Left lobe of liver (tissue), 2 donors: ENCODE results near the gene PDK2. TPM values are rescaled to one million over a fixed set of nuclear protein-coding genes. Genes with fewer than 3 reads are reported as not detected.
A peak's percentile ranks its signal among the peaks of the same experiment; 100 is the strongest.
"Not testable (repeated sequence)": the region's sequence is repeated elsewhere in the genome, so short reads cannot be mapped to it uniquely, and the experiment has no call there.

ENCODE experiments used
- ATAC-seq: fragments of 200-7000 bp; cut with Tn5 transposase; one replicate; pipeline ENCODE4 v1.9.1; 2020; ENCODE audit warnings: mild to moderate bottlenecking, moderate library complexity
- DNase-seq: peaks from one replicate; pipeline ENCODE4 v3.0.0-alpha.2; 2020; ENCODE audit warnings: low spot score
- total RNA-seq: library from RNA; stranded (reverse); gene quantifications from one replicate; pipeline ENCODE4 v1.2.1, GENCODE V29; 2021
- donor health status: DM: no; HTN: no; CAD: no; lungs with moderate emphysema.
- donor health status: DM: no; HTN: yes; CAD: no.

Gene PDK2
- total RNA-seq, 1 donor from 2014 or later: 52.0 TPM

- no peak for ATAC-seq
- DNase-seq: no peak
Observed at GRCh38 chr17:50057521-50057991, 37.6 kb upstream of the PDK2 start.

DNA sequence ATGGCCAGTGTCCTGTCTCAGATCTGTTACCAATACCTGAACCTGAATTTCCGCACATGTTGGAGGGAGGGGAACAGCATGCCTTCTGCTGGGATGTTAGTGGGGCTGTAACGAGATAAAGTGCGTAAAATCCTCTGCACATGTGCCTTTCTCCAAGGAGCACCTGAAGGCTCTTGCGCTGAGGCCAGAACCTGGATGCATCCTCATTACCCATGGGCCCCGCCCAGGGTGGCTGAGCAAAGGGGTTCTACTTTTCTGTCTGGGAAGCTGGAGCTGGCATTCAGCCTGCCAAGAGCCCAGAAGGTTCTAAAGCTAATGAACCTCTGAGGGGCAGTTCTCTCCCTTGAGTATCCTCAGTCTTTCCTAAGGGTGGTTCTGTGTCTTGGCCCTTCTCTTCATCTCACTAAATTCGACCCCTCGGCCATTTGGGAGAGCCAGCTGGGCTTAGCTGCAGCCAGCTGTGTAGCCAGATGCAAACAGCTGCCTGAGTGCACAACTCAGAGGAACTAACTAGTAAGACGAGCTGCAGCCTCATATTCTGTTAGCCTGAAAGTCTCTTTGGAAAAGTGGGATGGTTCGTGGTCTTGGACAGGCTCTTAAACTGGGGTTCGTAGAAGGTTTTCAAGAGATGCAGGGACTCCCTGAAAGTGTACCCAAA, 36.7 kb upstream of the PDK2 start:
- DNase-seq (no peak), ATAC-seq (no peak)

DNA sequence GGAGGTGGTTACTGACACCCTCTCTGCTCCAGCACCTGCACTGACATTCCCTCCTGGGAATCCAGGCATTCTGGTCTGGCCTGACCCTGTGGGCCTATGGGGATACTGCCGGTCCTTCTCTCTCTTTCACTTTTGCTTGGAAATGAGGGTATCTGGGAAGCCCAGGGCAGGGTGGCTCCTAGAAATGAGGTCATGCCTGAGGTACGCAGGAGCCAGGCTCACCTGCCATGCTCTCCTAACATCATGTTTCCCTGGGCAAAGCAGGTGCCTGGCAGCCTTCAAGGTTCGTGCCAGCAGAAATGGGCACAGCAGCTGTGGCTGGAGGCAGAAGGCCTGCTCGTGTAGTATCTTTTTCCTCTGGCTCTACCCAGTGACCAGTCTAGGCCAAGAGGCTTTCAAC, 35.9 kb upstream of the PDK2 start:
- DNase-seq (no peak), ATAC-seq (no peak)

- ATAC-seq (no peak), DNase-seq (no peak)
Observed at GRCh38 chr17:50059759-50060273, 35.3 kb upstream of the PDK2 start.

- peak; percentile 54 for DNase-seq
Observed at GRCh38 chr17:50060951-50061712, 34.0 kb upstream of the PDK2 start.

GRCh38 chr17:50061713-50062045, 33.5 kb upstream of the PDK2 start:
- DNase-seq, ATAC-seq: not testable (repeated sequence)

More at GRCh38 chr17:50060951-50061712, 34.0 kb upstream of the PDK2 start:
- peak; percentile 26 for ATAC-seq

GRCh38 chr17:50062293-50063243, 32.6 kb upstream of the PDK2 start:
- DNase-seq (no peak), ATAC-seq (peak; percentile 30)

DNA sequence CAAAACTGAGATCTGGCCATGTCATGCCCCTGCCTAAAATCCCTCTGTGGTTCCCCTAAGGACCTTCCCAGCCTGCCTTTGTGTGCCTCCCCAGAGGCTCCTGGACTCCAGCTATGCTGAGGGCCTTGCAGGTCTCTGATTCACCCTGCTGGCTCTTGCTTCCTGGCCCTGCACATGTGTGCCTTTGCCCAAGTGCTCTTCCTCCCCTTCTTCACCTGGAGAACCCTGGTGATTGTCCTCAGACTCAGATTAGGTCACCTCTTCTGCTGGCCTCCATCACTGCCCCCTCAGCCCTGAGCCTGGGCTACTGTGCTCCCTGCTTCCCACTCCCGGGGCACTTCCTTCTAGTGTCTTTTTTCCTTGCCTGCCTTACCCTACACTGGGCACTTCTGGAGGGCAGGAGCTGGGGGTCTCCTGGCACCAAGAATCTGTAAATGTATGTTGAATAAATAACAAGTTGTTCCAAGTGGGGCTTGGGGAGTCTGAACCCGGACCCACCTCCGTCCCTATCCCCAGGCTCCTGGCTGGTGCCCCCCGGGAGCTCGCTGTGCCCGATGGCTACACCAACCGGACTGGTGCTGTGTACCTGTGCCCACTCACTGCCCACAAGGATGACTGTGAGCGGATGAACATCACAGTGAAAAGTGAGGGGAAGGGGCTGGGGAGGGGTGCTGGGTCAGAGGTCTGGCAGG, 31.4 kb upstream of the PDK2 start:
- DNase-seq: no peak

GRCh38 chr17:50064253-50065001, 30.7 kb upstream of the PDK2 start:
- no peak for DNase-seq

More for the DNA sequence above, 31.4 kb upstream of the PDK2 start:
- no peak for ATAC-seq

GRCh38 chr17:50065056-50065455, 30.1 kb upstream of the PDK2 start:
- ATAC-seq: no peak
- DNase-seq: no peak

More at GRCh38 chr17:50064253-50065001, 30.7 kb upstream of the PDK2 start:
- ATAC-seq: peak; percentile 42

GRCh38 chr17:50066995-50067394, 28.2 kb upstream of the PDK2 start:
- no peak for ATAC-seq
- no peak for DNase-seq

- ATAC-seq: no peak
- no peak for DNase-seq
Observed at GRCh38 chr17:50067996-50068395, 27.2 kb upstream of the PDK2 start.

DNA sequence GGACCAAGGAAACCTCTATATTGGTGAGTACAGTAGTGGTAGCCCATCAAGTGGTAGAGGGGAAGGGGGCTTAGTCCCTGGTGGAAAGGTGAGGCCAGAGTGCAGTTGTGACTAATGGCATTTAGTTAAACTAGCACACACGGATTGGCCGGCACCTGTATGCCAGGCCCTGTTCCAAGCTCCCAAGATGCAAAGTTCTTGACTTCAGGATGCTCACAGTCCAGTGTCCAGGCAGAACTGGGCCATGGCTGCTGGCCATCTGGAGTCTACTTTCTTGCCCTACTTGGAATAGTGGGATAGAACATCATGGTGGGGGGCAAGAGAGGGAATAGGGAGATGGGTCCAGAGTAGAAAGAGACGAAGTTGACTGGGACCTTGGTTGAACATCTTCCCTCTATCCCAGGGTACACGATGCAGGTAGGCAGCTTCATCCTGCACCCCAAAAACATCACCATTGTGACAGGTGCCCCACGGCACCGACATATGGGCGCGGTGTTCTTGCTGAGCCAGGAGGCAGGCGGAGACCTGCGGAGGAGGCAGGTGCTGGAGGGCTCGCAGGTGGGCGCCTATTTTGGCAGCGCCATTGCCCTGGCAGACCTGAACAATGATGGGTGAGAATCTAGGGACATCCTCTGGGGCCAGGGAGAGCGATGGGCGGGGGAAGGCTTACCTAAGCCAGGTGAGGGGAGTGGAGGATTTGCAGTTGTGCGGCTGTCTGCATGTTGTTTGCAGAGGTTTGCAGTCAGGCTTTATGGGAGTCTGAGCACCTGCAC, 24.1 kb upstream of the PDK2 start:
- ATAC-seq: no peak
- no peak for DNase-seq

GRCh38 chr17:50071692-50072091, 23.5 kb upstream of the PDK2 start:
- ATAC-seq (no peak), DNase-seq (no peak)

GRCh38 chr17:50072130-50072529, 23.0 kb upstream of the PDK2 start:
- DNase-seq (no peak), ATAC-seq (no peak)

DNA sequence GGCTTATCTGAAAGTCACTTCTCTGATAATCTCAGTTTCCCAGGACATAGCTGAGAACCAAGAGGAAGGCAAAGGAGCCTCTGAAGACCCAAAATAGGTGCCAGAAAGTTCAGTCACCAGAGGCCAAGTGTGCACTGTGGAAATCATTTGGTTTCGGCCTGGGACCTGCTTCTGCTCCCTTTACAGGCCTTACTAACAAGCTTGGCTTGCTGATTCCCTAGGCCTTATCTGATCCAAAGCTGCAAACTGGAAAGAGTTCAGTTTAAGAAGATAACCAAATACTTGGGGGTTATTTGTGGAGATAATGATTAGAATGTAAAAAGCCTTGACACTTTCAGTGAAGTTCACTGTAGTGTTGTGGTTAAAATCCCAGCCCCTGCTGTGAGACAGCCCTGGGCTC, 22.2 kb upstream of the PDK2 start:
- DNase-seq (no peak), ATAC-seq (no peak)

DNA sequence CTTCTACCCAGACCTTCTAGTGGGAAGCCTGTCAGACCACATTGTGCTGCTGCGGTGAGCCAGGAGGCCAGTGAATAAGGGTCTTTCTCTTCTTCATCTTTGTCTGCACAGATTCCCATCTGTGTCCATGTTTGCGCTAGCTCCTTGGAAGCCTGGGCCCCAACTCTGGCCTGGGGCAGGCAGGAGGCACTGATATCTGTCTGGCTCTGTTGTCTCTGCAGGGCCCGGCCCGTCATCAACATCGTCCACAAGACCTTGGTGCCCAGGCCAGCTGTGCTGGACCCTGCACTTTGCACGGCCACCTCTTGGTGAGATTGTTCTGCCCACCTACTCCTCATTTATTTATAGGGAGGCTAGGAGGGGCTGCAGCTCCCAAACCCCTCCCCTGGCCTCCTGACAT, 20.9 kb upstream of the PDK2 start:
- ATAC-seq: no peak
- no peak for DNase-seq

DNA sequence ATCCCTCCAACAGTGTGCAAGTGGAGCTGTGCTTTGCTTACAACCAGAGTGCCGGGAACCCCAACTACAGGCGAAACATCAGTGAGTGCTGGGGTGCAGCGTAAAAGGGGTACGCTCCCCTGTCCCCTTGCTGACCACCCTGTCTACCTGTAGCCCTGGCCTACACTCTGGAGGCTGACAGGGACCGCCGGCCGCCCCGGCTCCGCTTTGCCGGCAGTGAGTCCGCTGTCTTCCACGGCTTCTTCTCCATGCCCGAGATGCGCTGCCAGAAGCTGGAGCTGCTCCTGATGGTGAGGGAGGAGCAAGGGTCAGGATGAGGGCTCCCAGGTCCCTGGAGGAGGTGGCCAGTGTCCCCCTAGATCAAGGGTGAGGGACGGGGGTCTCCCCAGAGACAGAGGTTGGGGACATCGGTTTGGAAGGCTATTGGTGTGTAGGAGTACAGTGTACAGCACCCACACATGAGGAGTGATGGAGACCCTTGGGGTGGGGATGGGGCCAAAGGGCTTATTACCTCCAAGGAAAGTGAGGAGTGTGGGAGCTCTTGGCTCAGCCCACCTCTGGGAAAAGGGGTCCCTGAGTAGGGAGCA, 19.6 kb upstream of the PDK2 start:
- no peak for DNase-seq

DNA sequence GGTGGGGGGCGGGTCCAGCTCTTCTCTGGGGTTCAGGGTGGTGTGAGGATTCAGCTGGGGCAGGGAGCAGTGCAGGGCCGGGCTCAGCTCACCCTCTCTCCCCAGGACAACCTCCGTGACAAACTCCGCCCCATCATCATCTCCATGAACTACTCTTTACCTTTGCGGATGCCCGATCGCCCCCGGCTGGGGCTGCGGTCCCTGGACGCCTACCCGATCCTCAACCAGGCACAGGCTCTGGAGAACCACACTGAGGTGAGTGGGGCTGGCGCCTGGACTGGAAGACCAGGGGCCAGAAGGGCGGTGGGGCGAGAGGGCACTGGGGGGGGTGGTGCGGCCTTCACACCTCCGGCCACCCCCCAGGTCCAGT, 18.9 kb upstream of the PDK2 start:
- ATAC-seq (no peak), DNase-seq (no peak)

More for the DNA sequence above, 19.6 kb upstream of the PDK2 start:
- no peak for ATAC-seq
